HG02588 (cell line): ENCODE measurements around the gene IL36RN.
"Not testable (repeated sequence)": the region's sequence is repeated elsewhere in the genome, so short reads cannot be mapped to it uniquely, and the experiment has no call there.

Experiments used
- ATAC-seq: cut with Tn5 transposase; IDR thresholded peaks from one replicate; pipeline ENCODE4 v1.9.1; 2021; ENCODE audit warnings: mild to moderate bottlenecking, moderate library complexity; ENCODE audit not compliant: unreplicated experiment

Gene IL36RN

DNA sequence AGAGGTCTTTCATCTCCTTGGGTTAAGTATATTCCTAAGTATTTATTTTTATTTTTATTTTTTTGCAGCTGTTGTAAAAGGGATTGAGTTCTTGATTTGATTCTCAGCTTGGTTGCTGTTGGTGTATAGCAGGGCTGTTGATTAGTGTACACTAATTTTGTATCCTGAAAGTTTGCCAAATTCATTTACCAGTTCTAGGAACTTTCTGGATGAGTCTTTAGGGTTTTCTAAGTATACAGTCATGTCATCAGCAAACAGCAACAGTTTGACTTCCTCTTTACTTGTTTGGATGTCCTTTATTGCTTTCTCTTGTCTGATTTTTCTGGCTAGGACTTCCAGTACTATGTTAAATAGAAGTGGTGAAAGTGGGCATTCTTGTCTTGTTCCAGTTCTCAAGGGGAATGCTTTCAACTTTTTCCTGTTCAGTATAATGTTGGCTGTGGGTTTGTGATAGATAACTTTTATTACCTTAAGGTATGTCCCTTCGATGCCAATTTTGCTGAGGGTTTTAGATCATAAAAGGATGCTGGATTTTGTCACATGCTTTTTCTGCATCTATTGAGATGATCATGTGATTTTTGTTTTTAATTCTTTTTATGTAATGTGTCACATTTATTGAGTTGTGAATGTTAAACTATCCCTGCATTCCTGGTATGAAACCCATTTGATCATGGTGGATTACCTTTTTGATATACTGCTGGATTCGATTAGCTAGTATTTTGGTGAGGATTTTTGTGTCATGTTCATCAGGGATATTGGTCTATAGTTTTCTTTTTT lies 38.0 kb downstream of the IL36RN start:
- not testable (repeated sequence) for ATAC-seq

DNA sequence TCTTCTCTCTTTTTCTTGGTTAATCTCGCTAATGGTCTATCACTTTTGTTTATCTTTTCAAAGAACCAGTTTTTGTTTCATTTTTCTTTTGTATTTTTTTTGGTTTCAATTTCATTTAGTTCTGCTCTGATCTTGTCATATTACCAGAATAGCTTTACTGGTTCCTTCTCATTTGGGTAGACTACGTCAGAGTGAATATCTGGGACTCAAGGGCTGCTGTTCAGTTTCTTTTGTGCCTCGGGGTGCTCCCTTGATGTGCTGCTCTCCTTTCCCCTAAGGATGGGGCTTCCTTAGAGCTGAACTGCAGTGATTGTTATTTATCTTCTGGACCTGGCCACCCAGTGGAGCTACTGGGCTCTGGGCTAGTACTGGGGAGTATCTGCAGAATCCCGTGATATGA lies 39.0 kb downstream of the IL36RN start:
- no peak for ATAC-seq

GRCh38 chr2:113098532-113098931 lies 39.5 kb downstream of the IL36RN start:
- no peak for ATAC-seq

DNA sequence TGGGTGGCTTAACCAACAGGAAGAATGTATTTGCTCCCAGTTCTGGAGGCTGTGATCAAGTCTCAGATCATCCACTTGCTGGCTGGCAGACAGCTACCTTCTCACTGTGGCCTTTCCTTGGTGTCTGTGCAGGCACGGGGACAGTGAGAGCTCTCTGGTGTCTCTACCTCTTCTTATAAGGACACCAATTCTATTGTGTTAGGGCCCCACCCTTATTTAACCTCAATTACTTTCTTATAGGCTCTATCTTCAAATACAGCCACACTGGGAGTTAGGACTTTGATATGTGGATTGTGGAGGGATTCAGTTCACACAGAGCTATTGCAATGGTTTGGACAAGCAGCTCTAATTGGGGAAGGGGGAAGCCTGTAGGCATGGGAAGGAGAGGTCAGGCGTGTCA lies 43.1 kb downstream of the IL36RN start:
- no peak for ATAC-seq

GRCh38 chr2:113103277-113103676 lies 44.3 kb downstream of the IL36RN start:
- no peak for ATAC-seq

DNA sequence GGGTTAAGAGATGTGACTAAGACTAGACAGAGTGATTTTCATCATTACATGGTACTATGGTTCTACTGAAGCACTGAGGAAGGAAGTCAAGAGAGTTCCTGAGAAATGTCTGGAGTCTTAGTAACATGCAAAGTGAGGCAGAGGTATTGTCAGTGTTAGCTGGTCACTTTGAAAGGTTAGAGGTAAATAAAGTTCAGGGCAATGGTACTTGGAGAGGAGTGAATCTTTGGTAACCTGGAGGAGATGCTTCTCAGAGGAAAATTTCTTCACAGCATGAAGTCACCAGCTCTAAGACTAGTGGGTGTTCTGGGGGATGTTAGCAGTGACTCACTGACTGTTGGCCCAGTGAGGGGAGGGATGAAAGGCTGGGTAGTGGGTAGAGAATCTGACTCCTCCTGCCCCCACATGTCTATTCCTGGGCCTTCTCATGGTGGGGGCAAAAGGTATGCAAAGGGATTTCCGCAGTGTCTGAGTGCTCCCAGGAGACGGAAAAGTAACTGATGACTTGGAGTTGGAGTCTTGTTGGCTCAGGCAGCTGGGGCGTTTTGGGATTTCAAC lies 45.1 kb downstream of the IL36RN start:
- ATAC-seq = no peak

DNA sequence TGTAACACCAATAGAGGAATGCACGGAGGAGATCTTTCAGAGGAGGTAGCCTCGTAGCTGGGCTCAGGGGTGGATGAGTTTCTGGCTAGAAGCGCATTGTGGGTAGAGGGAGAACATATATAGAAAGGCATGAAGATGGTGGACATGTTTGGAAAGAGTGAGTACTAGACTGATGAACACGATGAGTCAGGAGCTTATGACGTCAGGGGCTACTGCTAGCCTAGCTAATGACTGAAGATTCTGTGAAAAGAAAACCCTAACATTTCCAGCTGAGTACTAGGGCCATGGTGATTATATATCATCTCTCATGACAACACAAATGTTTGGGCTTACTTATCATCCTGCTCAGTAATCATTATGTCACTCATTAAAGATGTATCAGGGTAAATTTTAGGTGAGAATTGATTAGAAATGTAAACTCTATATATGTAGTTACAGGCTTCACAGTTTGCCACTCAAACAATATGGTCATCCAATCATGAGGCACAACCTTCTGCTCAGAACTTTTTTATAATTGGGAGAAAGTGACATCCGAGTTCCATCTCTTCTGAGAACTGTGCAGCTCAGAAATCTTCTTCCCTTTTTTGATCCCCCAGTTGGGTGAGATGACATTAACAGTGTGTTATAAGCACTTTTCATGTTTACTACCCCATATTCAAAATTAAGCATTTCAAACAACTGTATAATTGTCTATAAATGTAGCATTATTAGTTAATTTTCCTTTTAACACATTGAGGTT lies 46.2 kb downstream of the IL36RN start:
- no peak for ATAC-seq

DNA sequence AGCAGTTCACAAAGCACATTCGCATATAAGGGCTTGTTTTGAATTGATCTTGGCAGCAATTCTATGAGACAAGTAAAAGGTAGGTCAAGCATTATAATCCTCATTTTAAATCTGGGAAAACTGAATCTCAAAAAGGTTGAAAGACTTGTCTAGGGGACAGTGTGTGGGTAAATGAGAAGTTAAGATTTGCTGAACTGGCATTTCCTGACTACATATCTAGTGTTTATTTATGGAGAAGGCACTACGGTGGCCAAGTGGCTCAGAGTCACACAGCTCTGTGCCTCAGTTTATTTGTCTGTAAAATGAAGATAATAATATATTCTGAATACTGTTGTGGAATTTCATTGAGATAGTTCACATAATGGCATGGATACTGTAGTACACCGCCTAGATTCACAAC lies 52.1 kb downstream of the IL36RN start:
- no peak for ATAC-seq

- no peak for ATAC-seq
These were observed 52.9 kb downstream of the IL36RN start for GRCh38 chr2:113111823-113112287.

DNA sequence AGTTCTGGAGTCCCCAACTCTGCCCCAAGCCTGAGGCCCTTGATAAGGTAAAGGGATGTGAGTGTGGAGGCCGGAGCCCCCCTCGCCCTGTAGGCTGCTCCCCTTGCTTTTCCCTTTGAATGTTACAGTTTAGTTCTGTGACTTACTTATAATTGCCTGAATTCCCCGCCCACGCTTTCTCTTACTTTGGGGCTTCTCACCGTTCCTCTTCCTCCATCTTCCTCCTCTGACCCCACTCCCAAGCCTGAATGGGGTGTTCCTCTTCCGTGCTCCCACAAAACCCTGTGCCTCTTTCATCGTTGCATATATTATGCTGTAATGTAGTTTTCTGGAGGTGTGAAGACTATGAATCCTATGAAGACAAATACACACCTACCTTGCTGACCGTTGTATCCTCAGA lies 53.4 kb downstream of the IL36RN start:
- ATAC-seq = no peak

DNA sequence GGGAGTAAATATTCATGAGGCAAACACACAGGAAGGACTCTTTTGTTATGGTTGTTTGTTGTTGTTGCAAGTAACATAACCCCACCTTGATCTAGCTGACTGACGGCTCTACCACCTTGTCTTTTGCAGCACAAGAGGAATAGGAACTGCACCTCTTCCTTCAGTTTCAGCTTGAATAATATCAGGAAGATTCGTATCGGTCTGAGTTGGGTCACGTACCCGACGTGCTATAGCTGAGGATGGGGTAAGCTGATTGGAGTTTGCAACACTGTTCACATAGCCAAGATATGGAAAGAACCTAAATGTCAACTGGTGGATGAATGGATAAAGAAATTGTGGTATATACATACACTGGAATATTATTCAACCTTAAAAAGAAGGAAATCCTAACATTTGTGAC lies 53.9 kb downstream of the IL36RN start:
- ATAC-seq = no peak

GRCh38 chr2:113113807-113114206 lies 54.8 kb downstream of the IL36RN start:
- ATAC-seq = no peak
